GM06990 (cell line): Measurements from ENCODE around the gene NEDD4L.

Source experiments
- DNase-seq: peaks from one replicate; pipeline ENCODE4 v3.0.0-alpha.2; 2011; ENCODE audit not compliant: insufficient read length; ENCODE audit errors: extremely low read depth
- H3K27me3 ChIP-seq: replicated peaks from 2 replicates; pipeline ENCODE4 v1.6.0; 2011; ENCODE audit warnings: low read length; ENCODE audit not compliant: control insufficient read depth, insufficient read depth
- H3K36me3 ChIP-seq: 2 replicates; pipeline ENCODE4 v1.5.1; 2011; ENCODE audit warnings: low read length; ENCODE audit not compliant: control insufficient read depth, insufficient read depth
- H3K4me3 ChIP-seq: replicated peaks from 2 replicates; pipeline ENCODE4 v1.5.1; 2011; ENCODE audit warnings: low read depth, mild to moderate bottlenecking, control low read depth, low read length
- CTCF ChIP-seq: IDR thresholded peaks from 2 replicates; pipeline ENCODE4 v1.5.1; 2011; ENCODE audit warnings: low read length, control low read depth, mild to moderate bottlenecking, inconsistent platforms; ENCODE audit not compliant: insufficient read depth, poor library complexity, severe bottlenecking

The NEDD4L gene

GRCh38 chr18:58013241-58014211, 30.5 kb upstream of the NEDD4L start:
- no peak for TF ChIP-seq CTCF
- no peak overlapping the region for H3K4me3 ChIP-seq
- H3K36me3 ChIP-seq: no peaks in the 10 kb centered on the region
- no peaks in the 10 kb centered on the region for H3K27me3 ChIP-seq
- DNase-seq: no peak

- DNase-seq: peak; percentile 40
- Histone ChIP-seq H3K4me3 (no peak overlapping the region), H3K36me3 (no peaks in the 10 kb centered on the region), H3K27me3 (no peaks in the 10 kb centered on the region)
- no peak for TF ChIP-seq CTCF
Measured at GRCh38 chr18:58015065-58015780, 28.8 kb upstream of the NEDD4L start.

GRCh38 chr18:58017267-58017666, 26.8 kb upstream of the NEDD4L start:
- no peaks in the 10 kb centered on the region for H3K27me3 ChIP-seq
- H3K4me3 ChIP-seq: no peak overlapping the region
- no peaks in the 10 kb centered on the region for H3K36me3 ChIP-seq
- no peak for TF ChIP-seq CTCF
- no peak for DNase-seq

- no peak for DNase-seq
- Histone ChIP-seq H3K4me3 (no peak overlapping the region), H3K36me3 (no peaks in the 10 kb centered on the region), H3K27me3 (no peaks in the 10 kb centered on the region)
- no peak for TF ChIP-seq CTCF
Measured at GRCh38 chr18:58020567-58021107, 23.4 kb upstream of the NEDD4L start.

GRCh38 chr18:58021504-58021903, 22.5 kb upstream of the NEDD4L start:
- DNase-seq: no peak
- no peak for TF ChIP-seq CTCF
- H3K27me3 ChIP-seq: no peaks in the 10 kb centered on the region

More at GRCh38 chr18:58021504-58021903, 22.5 kb upstream of the NEDD4L start:
- no peaks in the 10 kb centered on the region for H3K36me3 ChIP-seq
- no peak overlapping the region for H3K4me3 ChIP-seq
